Measurements from ENCODE around the gene XCR1.
"Not testable (repeated sequence)": the region's sequence is repeated elsewhere in the genome, so short reads cannot be mapped to it uniquely, and the experiment has no call there.

Gene XCR1

GRCh38 chr3:46008058-46008457 is 19.2 kb downstream of the XCR1 start:
- Histone ChIP-seq H3K4me3 (no peak overlapping the region), H3K27ac (no peak overlapping the region), H3K9me3 (no peaks in the 10 kb centered on the region), H3K4me1 (peaks cover 0 to 13% (median 6%) of the 10 kb centered on the region in 4 donors), H3K27me3 (no peaks in the 10 kb centered on the region), H3K36me3 (no peaks in the 10 kb centered on the region)
- intact Hi-C loops (cut with DNase I; ENCODE audit: low total_unique reads) = no loop called here
- DNase-seq = no peak
- no peak for TF ChIP-seq CTCF (IDR thresholded peaks at IDR 0.05)

- H3K4me3 ChIP-seq = no peak overlapping the region
- H3K4me1 ChIP-seq = peaks cover 0 to 13% (median 6%) of the 10 kb centered on the region in 4 donors
- intact Hi-C loops (cut with DNase I; ENCODE audit: low total_unique reads) = no loop called here
- H3K27ac ChIP-seq = peak overlapping the region; percentile 22 to 36
- no peak for DNase-seq
- no peak for TF ChIP-seq CTCF (IDR thresholded peaks at IDR 0.05)
- H3K27me3 ChIP-seq = no peaks in the 10 kb centered on the region
- no peaks in the 10 kb centered on the region for H3K9me3 ChIP-seq
- H3K36me3 ChIP-seq = no peaks in the 10 kb centered on the region
Measured at GRCh38 chr3:46007280-46007679, 20.0 kb downstream of the XCR1 start.

- H3K27ac ChIP-seq = peak overlapping the region; percentile 22 to 36
Measured at GRCh38 chr3:46006238-46007032, 20.8 kb downstream of the XCR1 start.

GRCh38 chr3:46003706-46004105 is 23.6 kb downstream of the XCR1 start:
- H3K27me3 ChIP-seq; DNase-seq; intact Hi-C loops (cut with DNase I; ENCODE audit: low total_unique reads): not testable (repeated sequence)

More at GRCh38 chr3:46006238-46007032, 20.8 kb downstream of the XCR1 start:
- Histone ChIP-seq H3K27me3 (no peaks in the 10 kb centered on the region), H3K4me1 (peaks cover 0 to 13% (median 6%) of the 10 kb centered on the region in 4 donors), H3K4me3 (no peak overlapping the region), H3K9me3 (no peaks in the 10 kb centered on the region), H3K36me3 (no peaks in the 10 kb centered on the region)
- DNase-seq = no peak
- TF ChIP-seq CTCF (IDR thresholded peaks at IDR 0.05) = no peak
- intact Hi-C loops (cut with DNase I; ENCODE audit: low total_unique reads) = no loop called here

GRCh38 chr3:46001178-46001577 is 26.1 kb downstream of the XCR1 start:
- no peaks in the 10 kb centered on the region for H3K36me3 ChIP-seq
- no peak for TF ChIP-seq CTCF (IDR thresholded peaks at IDR 0.05)
- H3K27me3 ChIP-seq = no peaks in the 10 kb centered on the region
- H3K4me3 ChIP-seq = no peak overlapping the region
- intact Hi-C loops (cut with DNase I; ENCODE audit: low total_unique reads) = no loop called here
- H3K9me3 ChIP-seq = no peaks in the 10 kb centered on the region
- H3K4me1 ChIP-seq = peaks cover 0 to 7% (median 2%) of the 10 kb centered on the region in 4 donors
- no peak for DNase-seq
- H3K27ac ChIP-seq = no peak overlapping the region

More at GRCh38 chr3:46003706-46004105, 23.6 kb downstream of the XCR1 start:
- H3K36me3 ChIP-seq, H3K4me3 ChIP-seq, H3K27ac ChIP-seq, H3K9me3 ChIP-seq: not testable (repeated sequence)
- H3K4me1 ChIP-seq = peaks cover 0 to 13% (median 6%) of the 10 kb centered on the region in 4 donors

GRCh38 chr3:45997942-45998341 is 29.3 kb downstream of the XCR1 start:
- Histone ChIP-seq H3K27ac (no peak overlapping the region), H3K36me3 (no peaks in the 10 kb centered on the region), H3K27me3 (no peaks in the 10 kb centered on the region), H3K4me3 (no peak overlapping the region), H3K4me1 (peaks cover 0 to 26% (median 21%) of the 10 kb centered on the region in 4 donors), H3K9me3 (no peaks in the 10 kb centered on the region)
- no peak for TF ChIP-seq CTCF (IDR thresholded peaks at IDR 0.05)
- intact Hi-C loops (cut with DNase I; ENCODE audit: low total_unique reads) = no loop called here
- no peak for DNase-seq

GRCh38 chr3:45997499-45997898 is 29.8 kb downstream of the XCR1 start:
- H3K27me3 ChIP-seq; H3K4me3 ChIP-seq; H3K9me3 ChIP-seq; intact Hi-C loops (cut with DNase I; ENCODE audit: low total_unique reads); DNase-seq; H3K36me3 ChIP-seq; H3K27ac ChIP-seq: not testable (repeated sequence)
- peaks cover 0 to 31% (median 26%) of the 10 kb centered on the region in 4 donors for H3K4me1 ChIP-seq
